ENCODE data around the gene RD3L.
A peak's percentile ranks its signal among the peaks of the same experiment; 100 is the strongest.

The RD3L gene

GRCh38 chr14:103948442-103948841 lies 6.1 kb upstream of the RD3L start:
- TF ChIP-seq CTCF (conservative IDR thresholded peaks at IDR 0.05; ENCODE audit: control insufficient read depth, insufficient read depth, low read depth, low read length) = no peak
- no peak for DNase-seq (ENCODE audit: low read depth)

GRCh38 chr14:103946975-103947374 lies 4.6 kb upstream of the RD3L start:
- no peak for TF ChIP-seq CTCF (conservative IDR thresholded peaks at IDR 0.05; ENCODE audit: control insufficient read depth, insufficient read depth, low read depth, low read length)
- DNase-seq (ENCODE audit: low read depth) = no peak

More at GRCh38 chr14:103948442-103948841, 6.1 kb upstream of the RD3L start:
- H3K4me3 ChIP-seq (ENCODE audit: control insufficient read depth, low read depth, low read length) = no peak overlapping the region

GRCh38 chr14:103943673-103944072 lies 1.3 kb upstream of the RD3L start:
- no peak for TF ChIP-seq CTCF (conservative IDR thresholded peaks at IDR 0.05; ENCODE audit: control insufficient read depth, insufficient read depth, low read depth, low read length)
- DNase-seq (ENCODE audit: low read depth) = peak; percentile 12
- no peak overlapping the region for H3K4me3 ChIP-seq (ENCODE audit: control insufficient read depth, low read depth, low read length)

More at GRCh38 chr14:103946975-103947374, 4.6 kb upstream of the RD3L start:
- no peak overlapping the region for H3K4me3 ChIP-seq (ENCODE audit: control insufficient read depth, low read depth, low read length)

- no peak for TF ChIP-seq CTCF (conservative IDR thresholded peaks at IDR 0.05; ENCODE audit: control insufficient read depth, insufficient read depth, low read depth, low read length)
- H3K4me3 ChIP-seq (ENCODE audit: control insufficient read depth, low read depth, low read length) = no peak overlapping the region
- DNase-seq (ENCODE audit: low read depth) = no peak
Measured at GRCh38 chr14:103941462-103941861, 867 bp downstream of the RD3L start.

- no peak for TF ChIP-seq CTCF (conservative IDR thresholded peaks at IDR 0.05; ENCODE audit: control insufficient read depth, insufficient read depth, low read depth, low read length)
- H3K4me3 ChIP-seq (ENCODE audit: control insufficient read depth, low read depth, low read length) = no peak overlapping the region
- DNase-seq (ENCODE audit: low read depth) = no peak
Measured at GRCh38 chr14:103935102-103935501, 7.2 kb downstream of the RD3L start.

GRCh38 chr14:103932791-103933490 lies 9.4 kb downstream of the RD3L start:
- no peak for DNase-seq (ENCODE audit: low read depth)
- H3K4me3 ChIP-seq (ENCODE audit: control insufficient read depth, low read depth, low read length) = no peak overlapping the region
- no peak for TF ChIP-seq CTCF (conservative IDR thresholded peaks at IDR 0.05; ENCODE audit: control insufficient read depth, insufficient read depth, low read depth, low read length)
